ENCODE measurements around the gene DMRT3.

The DMRT3 gene, protein sequence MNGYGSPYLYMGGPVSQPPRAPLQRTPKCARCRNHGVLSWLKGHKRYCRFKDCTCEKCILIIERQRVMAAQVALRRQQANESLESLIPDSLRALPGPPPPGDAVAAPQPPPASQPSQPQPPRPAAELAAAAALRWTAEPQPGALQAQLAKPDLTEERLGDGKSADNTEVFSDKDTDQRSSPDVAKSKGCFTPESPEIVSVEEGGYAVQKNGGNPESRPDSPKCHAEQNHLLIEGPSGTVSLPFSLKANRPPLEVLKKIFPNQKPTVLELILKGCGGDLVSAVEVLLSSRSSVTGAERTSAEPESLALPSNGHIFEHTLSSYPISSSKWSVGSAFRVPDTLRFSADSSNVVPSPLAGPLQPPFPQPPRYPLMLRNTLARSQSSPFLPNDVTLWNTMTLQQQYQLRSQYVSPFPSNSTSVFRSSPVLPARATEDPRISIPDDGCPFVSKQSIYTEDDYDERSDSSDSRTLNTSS

DNA sequence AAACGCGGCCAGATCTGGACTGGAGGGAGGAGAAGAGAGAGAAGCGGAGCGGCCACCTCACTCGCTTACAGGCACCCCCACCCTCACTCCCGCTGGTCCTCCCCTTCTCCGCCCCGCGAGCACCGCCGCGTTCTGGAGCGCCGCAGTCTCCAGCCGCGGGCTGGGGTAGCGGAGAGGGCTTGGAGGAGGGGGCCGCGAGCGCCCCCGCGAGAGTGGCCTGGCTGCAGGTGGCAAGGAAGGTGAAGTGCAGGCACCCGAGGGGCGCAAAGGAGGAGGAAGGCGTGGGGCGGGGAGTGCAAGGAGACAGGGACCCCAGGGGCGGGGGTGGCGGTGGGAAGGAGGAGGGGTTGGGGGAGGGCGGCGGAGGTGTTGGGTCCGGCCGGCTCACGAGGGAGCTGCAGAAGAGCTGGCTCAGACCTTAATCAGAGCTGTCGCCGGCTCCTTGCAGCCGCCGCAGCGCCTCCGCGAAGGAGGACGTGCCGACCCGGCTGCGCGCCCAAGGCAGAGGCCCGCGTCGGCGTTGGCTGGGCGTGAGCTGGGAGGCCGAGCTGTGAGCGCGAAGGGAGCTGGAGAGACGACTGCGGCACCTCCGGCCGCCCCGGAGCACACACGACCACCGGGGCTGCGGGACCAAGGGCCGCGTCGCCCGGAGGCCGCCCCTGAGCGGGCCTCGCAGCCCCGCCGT, at the start of gene DMRT3:
Gene DMRT3 (plus strand): TSS at position 398 of the 685 bp plus-strand sequence. CDS start 347 bp downstream, outside the sequence.
- DNase-seq, result no peak

DNA sequence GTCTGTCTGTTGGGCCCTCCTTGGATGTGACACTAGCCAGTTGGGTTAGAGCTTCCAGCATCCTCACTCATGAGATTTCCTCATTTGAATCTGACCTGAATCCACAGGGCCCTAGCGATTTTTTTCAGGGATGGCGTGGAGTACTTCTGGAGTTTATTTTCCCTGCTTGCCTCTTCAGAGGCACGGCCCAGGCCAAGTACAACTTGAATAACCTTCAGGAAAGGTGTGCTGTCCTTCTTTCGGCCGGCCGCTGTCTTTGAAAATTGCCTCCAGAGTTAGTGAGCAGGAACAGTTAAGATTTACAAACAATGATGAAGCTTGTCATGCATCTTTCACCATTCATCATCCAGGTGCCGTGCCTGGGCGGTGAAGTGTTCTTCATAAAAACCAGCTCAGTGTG, 49.5 kb upstream of the DMRT3 start:
- DNase-seq, result no peak

DNA sequence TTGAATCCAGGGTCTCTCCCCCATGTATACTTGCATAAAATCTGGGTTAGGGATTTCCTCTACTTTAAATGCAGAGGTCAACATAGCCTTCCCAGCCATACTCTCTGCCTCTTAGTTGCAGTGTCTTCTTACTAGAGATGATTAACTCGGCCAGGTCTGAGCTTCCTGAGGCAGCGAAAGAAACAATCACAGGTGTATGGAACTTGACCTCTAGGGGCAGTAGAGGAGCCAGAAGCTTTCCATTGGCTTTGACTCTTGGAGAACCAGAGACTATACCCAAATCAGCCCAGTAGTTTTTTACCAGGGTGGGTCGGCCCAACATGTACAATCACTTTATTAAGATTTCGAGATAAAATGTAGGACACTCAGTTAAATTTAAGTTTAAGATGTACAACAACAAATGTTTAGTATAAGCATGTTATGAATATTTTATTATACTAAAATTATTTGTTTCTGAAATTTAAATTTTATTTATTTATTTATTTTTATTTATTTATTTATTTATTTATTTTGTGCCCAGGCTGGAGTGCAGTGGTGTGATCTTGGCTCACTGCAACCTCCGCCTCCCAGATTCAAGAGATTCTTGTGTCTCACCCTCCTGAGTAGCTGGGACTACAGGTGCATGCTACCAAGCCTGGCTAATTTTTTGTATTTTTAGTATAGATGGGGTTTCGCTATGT, 48.0 kb upstream of the DMRT3 start:
- DNase-seq, result no peak

DNA sequence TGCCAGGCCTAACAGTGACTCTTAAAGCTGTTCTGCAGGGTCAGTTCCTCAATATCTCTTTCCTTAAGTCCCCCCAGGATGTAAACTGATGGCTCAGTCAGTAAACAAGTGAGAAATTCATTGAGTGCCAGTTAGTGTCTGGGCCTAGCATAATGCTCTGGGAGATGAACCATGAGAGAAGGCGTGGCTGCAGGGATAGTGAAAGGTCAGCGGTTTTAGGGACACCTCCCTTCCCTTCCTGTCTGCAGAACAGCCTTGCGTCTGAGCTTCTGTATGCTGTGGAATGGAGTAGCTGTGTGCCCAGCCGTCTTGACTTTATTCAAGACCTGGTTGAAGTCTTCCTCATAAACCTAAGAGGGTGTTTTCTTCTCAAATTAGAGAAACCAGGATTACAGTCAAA, 46.7 kb upstream of the DMRT3 start:
- DNase-seq, result no peak

DNA sequence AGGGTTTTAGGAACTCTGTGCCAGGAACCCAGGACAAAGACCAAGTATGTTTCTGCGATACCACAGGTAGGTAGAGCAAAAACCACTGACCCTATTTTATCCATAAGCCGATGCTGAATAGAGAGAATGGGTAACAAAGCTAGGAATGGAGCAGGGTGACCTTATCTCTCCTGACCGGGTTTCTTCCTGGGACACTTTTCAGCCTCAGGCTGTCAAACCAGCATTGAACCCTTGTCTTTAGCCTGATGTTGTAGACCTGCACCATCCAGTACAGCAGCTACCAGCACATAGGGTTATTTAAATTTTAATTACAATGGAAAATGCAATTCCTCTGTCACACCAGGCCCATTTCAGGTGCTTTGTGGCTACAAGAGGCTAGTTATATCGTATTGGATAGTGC, 43.1 kb upstream of the DMRT3 start:
- no peak for DNase-seq

GRCh38 chr9:935348-935965, 41.0 kb upstream of the DMRT3 start:
- DNase-seq, result no peak

GRCh38 chr9:942805-943580, 33.5 kb upstream of the DMRT3 start:
- no peak for DNase-seq

- no peak for DNase-seq
These were observed 28.5 kb upstream of the DMRT3 start for GRCh38 chr9:947985-948384.

DNA sequence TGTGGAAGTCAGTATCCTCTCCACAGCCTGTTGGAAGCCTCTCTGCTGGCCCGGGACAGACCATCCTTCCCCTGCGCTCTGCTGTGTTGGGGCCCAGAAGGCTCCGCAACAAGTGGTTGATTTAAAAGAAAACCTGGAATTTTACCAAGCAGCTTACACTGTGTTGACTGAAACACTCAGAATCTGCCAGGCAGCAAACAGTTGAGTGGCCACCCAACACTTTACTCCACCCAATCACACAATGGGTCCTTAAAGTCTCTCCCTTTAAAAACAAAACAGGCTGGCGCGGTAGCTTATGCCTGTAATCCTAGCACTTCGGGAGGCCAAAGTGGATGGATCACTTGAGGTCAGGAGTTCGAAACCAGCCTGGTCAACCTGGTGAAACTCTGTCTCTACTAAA, 28.0 kb upstream of the DMRT3 start:
- DNase-seq, result no peak

DNA sequence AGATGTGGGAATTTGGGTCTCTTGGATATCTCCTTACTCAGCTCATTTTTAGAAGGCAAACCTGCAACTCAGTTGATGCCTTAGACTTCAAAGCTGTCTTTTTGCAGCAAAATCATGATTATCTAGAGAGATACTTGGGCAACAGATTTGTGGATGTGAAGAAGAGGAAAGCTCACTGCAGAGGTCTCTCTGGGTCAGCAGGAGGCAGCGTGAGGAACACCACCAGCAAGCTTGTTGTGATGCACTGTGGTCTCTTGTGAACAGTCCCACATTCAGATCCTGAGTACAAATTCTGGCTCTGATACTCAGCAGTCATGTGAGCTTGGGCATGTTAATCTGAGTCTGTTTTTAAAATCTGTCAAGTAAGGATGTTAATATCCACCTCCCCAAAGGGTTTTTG, 26.3 kb upstream of the DMRT3 start:
- no peak for DNase-seq

GRCh38 chr9:952546-952945, 23.9 kb upstream of the DMRT3 start:
- no peak for DNase-seq

GRCh38 chr9:959105-959504, 17.4 kb upstream of the DMRT3 start:
- DNase-seq, result no peak

DNA sequence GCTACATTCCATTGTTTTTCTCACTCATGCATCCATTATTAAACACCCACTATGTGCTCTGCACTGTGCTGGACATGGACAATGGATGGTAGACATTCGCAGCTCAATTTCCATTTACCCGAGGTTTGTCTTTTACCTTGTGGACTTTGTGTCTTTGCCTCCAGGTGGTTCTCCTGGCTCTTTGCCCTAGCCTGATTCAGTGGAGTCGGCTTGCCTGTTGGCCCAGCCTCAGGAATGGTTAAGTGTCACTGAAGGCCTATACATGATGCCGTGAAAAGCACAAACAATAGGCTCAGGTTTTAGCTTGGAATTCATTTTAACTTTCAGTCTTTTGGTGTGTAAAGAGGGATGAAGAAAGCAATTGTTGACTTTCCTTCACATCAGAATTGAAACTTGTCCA, 16.5 kb upstream of the DMRT3 start:
- no peak for DNase-seq

DNA sequence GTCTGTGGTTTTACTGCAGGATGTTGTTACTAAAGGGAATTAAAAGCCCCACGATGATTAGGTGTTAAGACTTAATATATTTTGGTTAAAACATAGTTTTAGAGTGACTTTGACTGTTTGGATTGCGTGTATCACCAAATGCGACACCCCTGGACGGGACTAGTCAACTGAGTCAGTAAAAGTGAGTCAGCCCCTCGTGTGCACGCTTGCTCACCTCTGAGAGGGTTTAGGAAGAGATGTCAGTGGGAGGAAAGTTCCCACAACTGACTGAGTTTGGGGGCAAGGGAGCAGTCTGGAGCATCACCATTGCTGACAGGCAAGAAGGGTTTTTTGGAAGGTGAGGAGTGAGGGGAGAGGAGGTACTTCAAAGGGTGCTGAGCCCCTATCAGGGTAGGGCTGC, 14.4 kb upstream of the DMRT3 start:
- DNase-seq, result no peak

- DNase-seq, result no peak
These were observed 11.0 kb upstream of the DMRT3 start for GRCh38 chr9:965497-965896.

DNA sequence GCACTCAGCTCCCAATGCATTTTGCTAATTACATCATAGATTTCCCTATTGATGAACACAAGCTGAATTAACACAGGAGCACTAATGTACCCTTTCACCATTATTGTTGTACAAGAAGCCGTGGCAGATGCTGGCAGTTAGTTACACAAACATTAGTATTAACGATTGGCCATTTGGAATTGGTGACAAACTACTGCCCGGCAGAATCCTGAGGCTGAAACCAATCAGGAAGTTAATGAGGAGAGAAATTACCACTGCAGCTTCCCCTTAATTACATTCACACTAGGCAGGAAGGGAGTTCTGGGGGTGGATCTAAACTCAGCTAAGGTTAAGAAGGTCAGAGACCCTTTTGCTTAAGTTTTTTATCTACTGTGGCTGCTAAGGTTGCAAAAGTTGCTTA, 9.6 kb upstream of the DMRT3 start:
- DNase-seq, result no peak

GRCh38 chr9:967436-967835, 9.0 kb upstream of the DMRT3 start:
- no peak for DNase-seq

GRCh38 chr9:967903-968641, 8.4 kb upstream of the DMRT3 start:
- no peak for DNase-seq

GRCh38 chr9:969310-970150, 6.9 kb upstream of the DMRT3 start:
- no peak for DNase-seq

DNA sequence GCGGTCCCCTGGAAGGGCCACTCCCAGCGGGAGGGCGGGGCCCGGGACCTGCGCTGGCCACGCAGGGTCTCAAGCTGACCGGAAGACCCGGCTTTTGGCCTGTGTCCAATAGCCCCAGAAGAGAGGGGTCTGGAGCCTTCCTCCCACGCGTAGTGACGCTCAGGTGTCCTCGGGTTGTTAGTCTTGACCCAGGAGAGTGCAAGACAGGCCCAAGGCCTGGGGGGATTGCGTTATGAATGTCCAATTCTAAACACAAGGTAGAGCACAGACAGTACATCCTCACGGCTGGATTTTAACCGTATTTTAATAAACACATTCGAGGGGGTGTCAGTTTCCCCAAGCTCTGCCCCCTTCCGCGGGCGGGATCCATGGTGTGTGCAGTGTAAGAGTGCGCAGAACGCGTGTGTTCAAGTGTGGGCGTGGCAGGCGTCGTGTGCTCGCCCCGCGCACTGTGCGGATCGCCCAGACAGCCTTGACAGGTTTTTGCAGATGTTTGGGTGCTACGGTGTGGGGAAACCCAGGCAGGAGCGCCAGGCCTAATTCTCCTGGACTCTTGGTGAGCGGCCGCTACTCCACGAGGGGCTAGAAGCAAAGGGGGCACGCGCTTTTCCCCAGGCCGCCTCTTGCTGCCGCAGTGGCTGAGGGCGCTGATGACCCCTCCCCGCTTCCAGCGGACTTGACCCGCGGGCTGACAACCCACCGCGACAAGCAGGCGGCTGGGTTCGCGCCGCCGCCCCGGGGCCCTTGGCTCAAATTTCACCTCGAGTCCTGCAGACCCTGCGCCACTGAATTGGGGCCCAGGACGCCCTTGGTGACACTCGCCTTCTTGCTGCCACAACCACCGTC, 6.1 kb upstream of the DMRT3 start:
- no peak for DNase-seq

All from activated CD4-positive, alpha-beta T cell treated with anti-CD3 and anti-CD28 coated beads, Interleukin-2, amount 50 U/mL, for 1 hour (primary cell).